HepG2 (cell line): ENCODE results near the gene H3-3A. TPM values are rescaled to one million over a fixed set of nuclear protein-coding genes. Genes with fewer than 3 reads are reported as not detected.

Source experiments
- ATAC-seq: fragments of 200-7000 bp; cut with Tn5 transposase; 3 replicates; pipeline ENCODE4 v1.9.1; 2020; ENCODE audit warnings: mild to moderate bottlenecking, moderate library complexity
- BruUV-seq: library from RNA; stranded (reverse); fragments of 400-500 nt; replicated peaks from 2 replicates; lab custom pipeline; 2021; lab: Mats Ljungman, UMichigan
- CTCF ChIA-PET: fragments of 300-600 bp; formaldehyde crosslinking; extraction: SDS; loops from one replicate; lab custom pipeline; 2021; ENCODE audit warnings: low total read pairs, inconsistent platforms, low intra/inter-chr PET ratio; lab: Yijun Ruan, JAX
- POLR2A ChIA-PET: fragments of 350-600 bp; sonication (Branson Sonifier 250); formaldehyde crosslinking; loops from one replicate; lab custom pipeline; 2020; ENCODE audit warnings: antibody characterized with exemption, inconsistent platforms; lab: Yijun Ruan, JAX
- DNase-seq: peaks from one replicate; pipeline ENCODE4 v3.0.0-alpha.2; 2015; ENCODE audit warnings: low spot score
- FAIRE-seq: peaks from 3 replicates; lab custom pipeline; 2011; peaks lifted over from hg19 to GRCh38; lab: Jason Lieb, UNC
- H2AFZ ChIP-seq: one replicate; pipeline ENCODE4 v1.6.1; 2011; ENCODE audit warnings: low read length, inconsistent platforms
- H3K27ac ChIP-seq: fragments of 300-600 bp; 3 replicates; pipeline ENCODE4 v1.8.0; 2011; ENCODE audit warnings: mixed run types, mild to moderate bottlenecking, mixed read lengths, low read length, inconsistent platforms; ENCODE audit not compliant: insufficient read depth; ENCODE audit errors: extremely low read length
- H3K27me3 ChIP-seq, 2 experiments: fragments of 200-600 bp in 1 of 2; 2 replicates in 1 of 2; 3 replicates in 1 of 2; pipeline versions ENCODE4 v1.6.0 to v1.8.0; 2011; ENCODE audit warnings: low read length in 2 of 2, mild to moderate bottlenecking in 2 of 2, moderate library complexity in 2 of 2, inconsistent platforms in 1 of 2; ENCODE audit not compliant: insufficient read depth in 2 of 2, control insufficient read depth in 1 of 2
- H3K36me3 ChIP-seq, 2 experiments: fragments of 200-600 bp in 1 of 2; replicated peaks in 1 of 2; 2 replicates in 1 of 2; 3 replicates in 1 of 2; pipeline versions ENCODE4 v1.5.1 to v1.8.0; 2011; ENCODE audit warnings: low read length in 2 of 2, inconsistent platforms in 1 of 2; ENCODE audit not compliant: insufficient read depth in 2 of 2, control insufficient read depth in 1 of 2
- H3K4me1 ChIP-seq: 2 replicates; pipeline ENCODE4 v1.5.1; 2012; ENCODE audit warnings: low read length, inconsistent platforms; ENCODE audit not compliant: insufficient read depth
- H3K4me2 ChIP-seq: 2 replicates; pipeline ENCODE4 v1.6.0; 2011; ENCODE audit warnings: low read depth, low read length, inconsistent platforms
- H3K4me3 ChIP-seq, 3 experiments: fragments of 200-600 bp in 1 of 3; sonication (generic), shearing (Covaris generic) in 1 of 3; replicated peaks in 1 of 3; 2 replicates each; pipeline ENCODE4 v1.5.1; 2011 to 2016; ENCODE audit warnings: low read length in 3 of 3, inconsistent platforms in 2 of 3, low read depth in 2 of 3, mild to moderate bottlenecking in 2 of 3, control low read depth in 1 of 3, mixed read lengths in 1 of 3; ENCODE audit not compliant: insufficient read depth in 1 of 3
- H3K79me2 ChIP-seq: one replicate; pipeline ENCODE4 v1.6.1; 2011; ENCODE audit warnings: low read length, inconsistent platforms; ENCODE audit not compliant: insufficient read depth
- H3K9ac ChIP-seq: 2 replicates; pipeline ENCODE4 v1.6.0; 2011; ENCODE audit warnings: mild to moderate bottlenecking, low read depth, low read length, inconsistent platforms; ENCODE audit not compliant: insufficient read depth
- H3K9me3 ChIP-seq: 2 replicates; pipeline ENCODE4 v1.5.1; 2012; ENCODE audit warnings: mild to moderate bottlenecking, low read length
- H4K20me1 ChIP-seq: 2 replicates; pipeline ENCODE4 v1.6.0; 2011; ENCODE audit warnings: inconsistent platforms, mild to moderate bottlenecking, low read length, moderate library complexity; ENCODE audit not compliant: insufficient read depth
- ATF7-NPFF ChIP-seq: sonication (generic); formaldehyde crosslinking; IDR thresholded peaks from 2 replicates; pipeline ENCODE4 v1.8.1; 2023; ENCODE audit warnings: mild to moderate bottlenecking, low read depth, missing genetic modification reagents, moderate library complexity
- CREM ChIP-seq, 2 experiments: sonication (generic) in 1 of 2; formaldehyde crosslinking in 1 of 2; IDR thresholded peaks; 2 replicates each; pipeline versions ENCODE4 v1.4.0 to v1.6.1; 2016 to 2020; ENCODE audit warnings: antibody characterized with exemption in 1 of 2, mild to moderate bottlenecking in 1 of 2, missing genetic modification reagents in 1 of 2
- HDAC2 ChIP-seq: sonication (generic); formaldehyde crosslinking; IDR thresholded peaks from 2 replicates; pipeline ENCODE4 v1.4.0; 2020; ENCODE audit warnings: missing genetic modification reagents
- KLF16 ChIP-seq, 2 experiments: sonication (generic) in 1 of 2; formaldehyde crosslinking in 1 of 2; IDR thresholded peaks; 2 replicates each; pipeline versions ENCODE4 v1.6.1 to v1.8.0; 2016 to 2023; ENCODE audit warnings: missing genetic modification reagents in 2 of 2, missing compliant biosample characterization in 1 of 2
- NAIF1 ChIP-seq: sonication (generic); formaldehyde crosslinking; IDR thresholded peaks from 2 replicates; pipeline ENCODE4 v1.5.0; 2020; ENCODE audit warnings: mild to moderate bottlenecking, missing genetic modification reagents, borderline replicate concordance
- THRA ChIP-seq: sonication (generic); formaldehyde crosslinking; IDR thresholded peaks from 2 replicates; pipeline ENCODE4 v1.4.0; 2020; ENCODE audit warnings: missing genetic modification reagents, borderline replicate concordance
- ZNF530 ChIP-seq: sonication (generic); formaldehyde crosslinking; IDR thresholded peaks from 2 replicates; pipeline ENCODE4 v1.5.0; 2020; ENCODE audit warnings: low read depth, mild to moderate bottlenecking, missing genetic modification reagents
- ZNF576 ChIP-seq: sonication (generic); formaldehyde crosslinking; IDR thresholded peaks from 2 replicates; pipeline ENCODE4 v1.4.0; 2020; ENCODE audit warnings: mild to moderate bottlenecking, missing genetic modification reagents
- WGBS: methylation state at CpG from one replicate; pipeline ENCODE4 v1.1.6; 2017; ENCODE audit warnings: low lambda C conversion rate; 5-methylcytosine and 5-hydroxymethylcytosine counted together
- in situ Hi-C: cut with HindIII; loops from 2 replicates; pipeline ENCODE4 v1.10.0; 2017; ENCODE audit warnings: low pct_unique_long_range_greater_than_20kb; ENCODE audit not compliant: extremely low pct_ligation_motif_present
- intact Hi-C: fragments of 100-400 bp; cut with micrococcal nuclease; formaldehyde crosslinking; loops from one replicate; pipeline ENCODE4 v1.10.0; 2022; ENCODE audit not compliant: unreplicated experiment
- polyA plus RNA-seq, 8 experiments: library from polyadenylated mRNA; depleted of rRNA in 3 of 8; stranded (reverse) in 7 of 8; unstranded in 1 of 8; fragments of >200 nt; fragmentation: Illumina TruSeq in 4 of 8; extraction: Trizol in 4 of 8; gene quantifications; 2 replicates each; pipeline versions ENCODE4 v1.2.1 to v1.2.3, GENCODE V29; 2011 to 2016; ENCODE audit warnings: low read depth in 4 of 8, missing spikeins in 1 of 8, mixed read lengths in 1 of 8; ENCODE audit not compliant: insufficient read depth in 1 of 8
- total RNA-seq, 5 experiments: library from RNA; depleted of rRNA; stranded (reverse); fragments of >200 nt; fragmentation: Illumina TruSeq; extraction: Trizol; gene quantifications; 2 replicates each; pipeline ENCODE4 v1.2.3, GENCODE V29; 2016; ENCODE audit warnings: low read depth in 1 of 5

The H3-3A gene
- total and polyA plus RNA-seq, 2 of the 13 experiments (the other 11 are each of a cell fraction or from before 2014, with no cell fraction given): 221 to 320 TPM

- Histone ChIP-seq H3K36me3 (no peaks in the 10 kb centered on the region), H3K4me3 (no peak overlapping the region), H3K4me1 (no peaks in the 10 kb centered on the region), H3K4me2 (no peak overlapping the region), H3K9me3 (no peaks in the 10 kb centered on the region), H4K20me1 (no peaks in the 10 kb centered on the region), H3K79me2 (no peaks in the 10 kb centered on the region), H3K9ac (no peak overlapping the region), H3K27ac (no peak overlapping the region), H2AFZ (no peak overlapping the region), H3K27me3 (no peaks in the 10 kb centered on the region)
- CTCF ChIA-PET: no interaction called here
- DNase-seq (no peak), ATAC-seq (no peak), FAIRE-seq (no peak)
- 36% methylated on average over 1 of the region's 1 CpG for WGBS
- in situ Hi-C loops: no loop called here
- BruUV-seq: no TSS peak
- TF ChIP-seq THRA (CRISPR knock-in tag) (no peak), ATF7-NPFF (no peak), ZNF576 (CRISPR knock-in tag) (no peak), NAIF1 (CRISPR knock-in tag) (no peak), KLF16 (CRISPR knock-in tag; IDR thresholded peaks at IDR 0.05) (no peak), CREM (IDR thresholded peaks at IDR 0.05) (no peak), CREM (CRISPR knock-in tag; IDR thresholded peaks at IDR 0.05) (no peak), HDAC2 (CRISPR knock-in tag) (no peak), ZNF530 (CRISPR knock-in tag) (no peak)
- POLR2A ChIA-PET: no interaction called here
- intact Hi-C loops: no loop called here
These were observed 42.9 kb upstream of the H3-3A start for GRCh38 chr1:226019572-226019971.
